HG02970 (cell line): ENCODE measurements around the gene HPS1.

Experiments used
- ATAC-seq: cut with Tn5 transposase; IDR thresholded peaks from one replicate; pipeline ENCODE4 v1.9.1; 2021; ENCODE audit warnings: mild to moderate bottlenecking, moderate library complexity, moderate number of reproducible peaks; ENCODE audit not compliant: unreplicated experiment, low FRiP score

HPS1 gene

DNA sequence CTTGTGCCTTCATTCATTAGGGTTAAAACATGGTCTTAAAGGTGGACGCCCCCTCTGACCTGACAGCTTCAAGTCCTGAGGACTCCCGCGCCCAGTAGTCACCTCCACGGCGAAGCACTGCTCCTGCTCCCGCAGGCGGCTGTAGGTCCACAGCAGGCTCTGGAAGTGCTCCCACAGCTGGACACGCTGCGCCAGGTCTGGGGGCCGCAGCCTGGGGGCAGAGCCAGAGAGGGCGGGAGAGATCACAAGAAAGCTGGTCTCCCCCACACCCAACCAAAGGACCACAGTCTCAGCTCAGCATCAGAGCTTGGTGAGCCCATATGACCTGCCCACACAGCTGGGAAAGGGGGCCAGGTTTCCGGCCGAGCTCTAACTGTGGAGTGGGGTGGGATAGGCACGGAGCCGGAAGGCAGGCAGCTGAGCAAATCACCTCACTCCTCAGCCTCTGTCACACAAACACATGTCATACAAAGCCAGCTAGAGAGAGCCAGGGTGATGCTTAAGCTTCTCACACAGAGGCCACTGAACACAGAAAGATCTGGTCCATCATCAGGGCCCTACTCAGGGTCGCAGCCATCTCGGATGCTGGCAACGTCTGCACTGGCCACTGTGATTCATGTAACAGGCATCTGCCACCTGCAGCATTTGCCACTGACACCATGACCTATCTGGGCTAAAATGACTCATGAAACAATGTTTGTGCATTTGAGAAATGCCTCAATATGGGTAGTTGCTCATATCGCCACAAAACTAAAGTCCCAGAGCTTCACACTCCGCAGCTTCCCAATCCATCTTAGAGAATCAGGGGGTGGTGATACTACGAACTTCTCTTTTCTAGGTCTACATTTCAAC lies 12.6 kb downstream of the HPS1 start:
- no peak for ATAC-seq

DNA sequence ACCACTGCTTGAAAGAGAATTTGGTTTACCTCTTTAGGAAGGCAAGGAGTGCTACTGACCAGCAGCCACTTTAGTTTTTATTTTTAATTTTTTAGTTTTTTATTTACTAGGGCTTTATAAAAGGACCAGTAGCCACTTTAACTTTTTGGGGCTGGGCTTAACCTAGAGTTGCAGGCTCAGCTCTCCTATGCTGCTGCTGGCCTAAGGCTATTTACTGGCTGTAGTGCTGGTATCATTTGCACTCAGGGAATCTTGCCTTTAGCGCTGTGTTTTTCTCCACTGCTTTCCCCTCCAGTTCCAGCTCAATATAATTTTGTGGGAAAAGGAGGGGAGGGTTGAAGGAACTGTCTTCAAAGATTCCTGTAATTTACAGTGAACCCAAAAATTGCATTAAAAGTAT lies 13.4 kb downstream of the HPS1 start:
- no peak for ATAC-seq

DNA sequence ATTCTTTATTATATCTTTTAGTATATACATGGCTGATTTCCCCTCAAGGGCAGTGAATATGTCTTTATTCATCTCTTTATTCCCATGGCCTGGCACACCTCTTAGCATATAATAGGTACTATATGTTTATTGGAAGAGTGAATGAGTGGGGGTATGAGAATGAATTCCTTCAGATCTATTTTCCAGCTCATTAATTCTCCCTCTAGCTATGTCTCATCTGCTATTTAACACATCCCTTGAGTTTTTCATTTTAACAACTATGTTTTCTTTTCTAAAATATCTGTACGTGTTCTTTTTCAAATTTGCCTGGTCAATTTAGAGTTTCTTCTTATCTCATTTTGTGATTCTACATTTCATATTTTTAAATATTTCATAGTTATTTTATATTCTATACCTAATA lies 14.4 kb downstream of the HPS1 start:
- no peak for ATAC-seq

DNA sequence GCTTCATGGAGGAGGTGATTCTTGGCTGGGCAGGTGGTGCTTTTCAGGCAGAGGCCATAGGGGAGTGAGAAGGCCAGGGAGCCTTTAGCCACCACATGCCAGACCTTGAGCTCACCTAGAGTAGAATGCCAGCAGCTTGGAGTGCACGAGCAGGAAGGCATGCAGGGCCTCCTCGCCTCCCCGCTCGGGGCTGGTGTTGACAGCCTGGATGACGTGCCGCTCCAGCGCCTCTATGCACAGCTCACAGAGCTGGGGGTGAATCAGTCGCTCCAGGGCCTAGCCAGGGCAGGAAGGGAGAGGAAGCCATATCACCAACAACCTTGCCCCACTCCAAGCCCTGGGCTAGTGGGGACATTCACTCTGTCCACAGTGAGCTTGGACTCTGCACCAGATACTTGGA lies 15.7 kb downstream of the HPS1 start:
- ATAC-seq, result no peak

DNA sequence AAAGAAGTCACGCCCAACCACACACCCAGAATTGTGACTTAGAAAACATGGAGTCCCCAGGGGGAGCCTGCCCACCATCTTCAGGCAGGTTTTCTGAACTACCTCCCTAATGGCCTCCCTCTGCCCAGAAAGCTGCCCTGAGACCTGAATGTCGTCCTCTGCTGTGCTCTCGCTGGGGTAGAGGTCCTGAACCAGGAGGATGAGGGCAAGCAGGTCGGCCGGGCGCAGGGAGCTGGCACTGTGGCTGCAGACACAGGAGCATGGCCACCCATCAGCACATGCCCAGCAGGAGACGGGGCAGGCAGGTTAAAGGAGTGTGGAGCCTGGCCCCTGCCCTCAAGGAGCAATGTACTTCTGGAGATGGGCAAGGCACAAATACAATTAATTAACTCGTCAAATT lies 16.3 kb downstream of the HPS1 start:
- ATAC-seq, result no peak

DNA sequence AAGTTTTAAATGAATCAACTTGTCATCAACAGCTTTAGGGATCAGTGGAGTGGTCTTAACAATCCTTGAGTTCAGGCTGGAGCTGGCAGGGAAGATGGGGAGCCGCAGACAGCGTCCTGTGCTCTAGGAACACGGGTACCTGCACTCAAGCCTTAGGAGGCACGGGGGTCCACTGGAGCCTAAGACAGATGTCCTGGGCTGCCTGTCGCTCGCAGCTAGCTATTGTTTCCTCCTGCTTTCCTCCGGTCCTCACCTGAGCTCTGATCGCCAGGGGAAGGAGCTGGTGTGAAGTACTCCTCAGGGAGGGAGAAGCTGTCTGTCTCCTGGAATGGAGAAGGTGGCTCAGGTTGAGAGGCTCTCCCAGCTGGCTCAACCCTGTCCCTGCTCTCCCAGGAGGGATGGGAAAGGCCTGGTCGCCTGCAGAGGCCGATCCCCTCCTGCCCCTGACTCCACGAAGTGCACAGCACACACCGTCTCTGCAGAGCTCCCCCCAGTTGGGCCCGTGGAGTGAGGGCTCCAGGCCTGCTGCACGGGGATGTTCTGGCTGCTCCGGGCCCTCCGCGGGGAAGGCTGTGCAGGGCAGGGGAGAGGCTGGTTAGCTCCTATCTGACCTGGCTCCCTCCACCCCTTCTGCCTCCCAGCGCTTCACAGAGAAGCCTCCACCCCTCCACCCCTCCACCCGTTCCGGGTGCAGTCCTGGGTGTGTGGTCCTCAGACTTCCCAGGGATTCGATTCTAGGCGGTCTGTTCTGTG lies 17.2 kb downstream of the HPS1 start:
- ATAC-seq, result no peak

DNA sequence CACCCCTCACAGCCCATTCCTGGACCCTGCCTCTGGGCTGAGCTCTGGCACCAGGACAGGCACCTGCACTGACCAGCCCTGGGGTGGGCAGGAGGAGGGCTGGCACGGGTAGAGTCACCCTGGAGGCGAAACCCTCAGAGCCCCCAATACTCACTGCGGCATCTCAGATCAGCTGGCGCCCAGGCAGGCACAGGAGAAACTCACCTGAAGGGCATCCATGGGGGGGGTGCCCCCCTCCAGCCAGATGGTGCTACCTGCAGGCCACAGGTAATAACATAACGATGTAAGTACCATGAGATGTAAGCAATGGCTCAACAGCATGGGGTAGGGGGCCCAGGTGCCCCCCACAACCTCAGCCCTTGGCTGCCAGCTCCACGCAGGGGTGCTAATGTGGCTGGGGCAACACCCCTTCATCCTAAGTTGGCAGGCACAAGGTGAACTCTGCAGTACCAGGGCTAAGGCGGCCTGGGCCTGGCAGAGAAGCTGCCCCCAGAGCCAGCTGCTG lies 19.7 kb downstream of the HPS1 start:
- no peak for ATAC-seq

DNA sequence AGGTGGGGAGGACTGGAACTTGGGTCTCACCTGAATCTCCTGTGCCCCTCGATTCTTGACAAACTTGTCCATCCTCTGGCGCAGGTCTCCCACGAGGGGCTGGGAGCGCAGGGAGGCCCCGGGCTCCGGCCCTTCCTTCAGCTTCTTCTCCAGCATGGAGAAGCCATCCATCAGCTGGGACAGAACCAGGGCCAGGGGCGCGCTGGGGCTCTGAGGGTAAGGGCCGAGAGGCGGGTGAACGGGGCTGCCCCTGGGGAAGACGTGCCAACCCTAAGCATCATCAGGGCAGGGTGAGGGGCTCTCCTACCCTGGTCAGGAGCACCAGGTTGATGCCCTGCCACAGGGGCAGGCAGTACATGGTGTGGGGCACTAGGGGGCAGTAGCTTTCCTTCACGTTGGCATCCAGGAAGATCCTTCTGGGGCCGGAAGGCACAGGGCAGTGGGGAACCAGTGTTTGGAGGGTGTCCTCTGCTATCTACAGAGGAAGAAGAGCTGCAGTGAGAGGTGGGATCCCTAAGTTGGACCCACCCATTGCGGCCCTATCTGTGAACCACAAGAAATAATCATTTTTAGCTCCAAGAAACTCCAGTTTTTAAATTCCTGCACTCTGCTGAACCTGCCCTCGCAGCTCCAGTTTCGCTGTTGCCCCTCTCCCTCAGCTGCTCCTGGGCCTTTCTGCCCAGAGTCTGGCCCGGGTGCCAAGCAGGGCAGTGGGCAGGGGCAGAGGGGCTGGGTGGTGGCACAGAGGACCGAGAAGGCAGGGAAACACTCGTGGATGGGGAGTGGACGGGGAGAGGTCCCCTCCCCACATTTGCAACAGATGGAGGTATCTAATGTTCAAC lies 21.0 kb downstream of the HPS1 start:
- no peak for ATAC-seq

DNA sequence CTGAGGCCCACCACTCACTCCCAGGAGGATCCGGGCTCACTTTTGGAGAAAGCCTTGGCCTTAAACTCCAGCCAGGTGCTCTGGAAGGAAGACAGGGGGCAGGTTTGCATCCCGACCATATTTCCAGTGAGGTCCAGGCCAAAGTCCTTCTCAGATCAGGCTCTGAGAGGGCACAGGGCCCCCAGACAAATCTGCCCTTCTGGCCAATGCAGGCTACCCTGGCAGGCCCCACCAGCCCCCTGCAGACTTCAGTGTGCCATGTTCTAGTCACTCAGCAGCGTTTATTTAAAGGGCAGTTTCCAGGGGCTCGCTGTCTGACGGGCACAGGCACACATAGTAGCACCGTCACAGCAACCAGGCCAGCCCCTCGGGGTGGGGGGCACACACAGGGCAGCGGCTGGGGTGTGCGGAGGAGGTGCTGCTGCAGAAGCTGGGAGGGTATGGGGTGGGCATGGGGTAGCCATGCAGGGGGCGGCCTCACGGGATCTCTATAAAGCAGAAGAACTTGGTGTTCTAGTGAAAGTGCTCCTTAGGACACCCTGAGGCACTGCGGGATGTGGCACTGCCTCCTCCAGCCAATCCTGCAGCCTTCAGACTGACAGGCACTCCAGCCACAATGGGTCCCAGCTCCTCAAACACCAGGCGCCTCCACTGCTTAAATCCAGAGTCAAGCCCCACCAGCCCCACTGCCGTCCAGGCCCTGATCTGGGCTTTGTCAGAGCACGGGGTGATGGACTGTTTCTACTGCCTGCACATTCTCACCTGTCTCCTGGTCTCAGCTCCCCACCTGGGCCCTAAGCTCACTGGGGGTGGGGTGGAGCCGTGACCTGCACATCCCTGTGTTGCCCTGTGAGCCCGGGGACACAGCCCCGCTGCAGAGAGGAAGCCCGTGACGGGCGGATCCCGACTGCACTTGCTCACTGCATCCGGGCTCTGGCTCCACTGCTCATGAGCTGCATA lies 22.2 kb downstream of the HPS1 start:
- ATAC-seq, result no peak

DNA sequence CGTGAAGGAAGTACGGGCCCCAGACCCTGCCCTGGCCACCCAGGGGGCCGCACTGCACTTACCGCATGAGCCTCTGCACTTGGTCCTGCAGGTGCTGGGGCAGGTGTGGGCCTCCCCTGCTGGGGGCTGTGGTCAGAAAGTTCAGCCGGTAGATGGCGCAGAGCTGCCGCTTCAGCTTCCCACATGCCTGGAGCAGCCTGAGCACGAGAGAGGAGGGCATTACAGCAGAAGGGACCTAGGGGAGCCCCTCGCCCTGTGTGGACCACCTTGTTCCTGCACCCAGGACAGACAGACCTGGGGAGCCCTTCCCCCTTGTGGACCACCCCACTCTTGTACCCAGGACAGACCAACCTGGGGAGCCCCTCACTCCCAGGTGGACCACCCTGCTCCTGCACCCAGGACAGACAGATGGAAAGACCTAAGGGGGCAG lies 23.0 kb downstream of the HPS1 start:
- no peak for ATAC-seq

DNA sequence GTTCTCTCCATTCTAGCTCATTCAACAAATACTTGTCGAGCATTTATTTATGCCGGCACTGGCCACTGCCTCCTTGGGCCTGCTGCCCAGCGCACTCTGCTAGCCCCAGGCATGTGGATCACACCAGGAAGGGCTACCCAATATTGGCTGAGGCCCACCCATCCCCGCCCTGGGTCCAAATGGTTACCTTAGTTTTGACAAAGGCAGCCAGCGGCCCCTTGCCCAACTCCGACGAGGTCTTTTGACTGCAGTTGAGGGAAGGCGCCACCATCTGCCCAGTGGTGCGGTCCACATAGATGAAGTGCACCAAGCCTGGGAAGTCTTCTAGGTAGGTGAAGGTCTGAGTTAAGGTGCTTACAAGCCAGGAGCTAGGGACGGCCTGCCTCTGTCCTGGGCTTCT lies 24.6 kb downstream of the HPS1 start:
- no peak for ATAC-seq

DNA sequence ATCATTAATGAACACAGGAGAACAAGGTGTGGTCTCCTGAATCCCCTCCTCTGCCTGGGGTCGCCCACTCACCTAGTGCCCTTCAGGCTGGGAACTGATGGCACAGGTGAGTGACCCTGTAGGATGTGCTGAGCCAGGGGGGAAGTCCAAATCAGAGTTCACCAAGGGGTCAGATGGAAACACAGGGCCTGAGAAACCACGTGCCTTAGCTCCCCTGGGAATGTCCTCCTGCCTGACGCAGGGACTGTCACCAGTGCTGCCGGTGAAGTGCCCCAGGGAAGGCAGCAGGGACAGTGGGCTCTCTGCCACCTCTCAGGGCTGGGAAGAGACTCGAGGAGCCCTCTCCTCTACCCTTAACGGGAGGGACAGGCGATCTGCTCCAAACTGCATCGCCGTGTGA lies 25.9 kb downstream of the HPS1 start:
- ATAC-seq, result no peak

DNA sequence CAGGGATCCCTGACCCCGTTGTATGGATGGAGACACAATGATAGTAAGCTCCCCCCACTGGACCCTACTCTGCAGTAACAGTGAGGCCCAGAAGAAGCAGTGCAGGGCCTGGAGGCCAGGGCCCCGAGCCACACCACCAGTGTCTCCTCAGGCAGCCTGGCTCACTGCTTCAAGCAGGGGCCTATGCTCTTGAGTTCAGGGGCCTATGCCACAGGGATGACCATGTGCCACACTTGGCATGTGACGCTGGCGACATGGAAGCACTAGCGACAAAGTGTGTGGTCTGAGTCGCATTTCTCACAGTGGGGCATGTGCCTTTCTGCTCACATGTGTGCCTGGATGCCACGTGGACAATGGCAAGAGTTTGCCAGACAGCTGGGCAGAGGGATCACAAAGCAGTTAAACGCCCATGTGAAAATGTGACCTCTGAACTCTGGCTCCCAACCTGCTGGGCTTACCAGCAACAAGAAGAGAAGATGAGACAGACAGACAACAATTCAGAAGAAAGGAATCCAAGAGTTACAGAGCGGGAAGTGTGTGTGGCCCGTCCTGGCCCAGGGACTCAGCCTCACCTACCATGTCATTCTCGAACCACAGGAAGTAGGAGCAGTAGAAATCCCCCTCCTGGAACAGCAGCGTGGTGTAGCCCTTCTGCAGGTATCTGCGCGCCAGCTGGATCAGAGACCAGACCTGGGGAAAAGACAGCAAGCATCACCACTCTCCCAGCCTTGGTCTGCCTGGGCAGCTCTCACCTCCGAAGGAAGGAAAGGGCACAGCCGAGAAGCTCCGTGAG lies 27.1 kb downstream of the HPS1 start:
- no peak for ATAC-seq

DNA sequence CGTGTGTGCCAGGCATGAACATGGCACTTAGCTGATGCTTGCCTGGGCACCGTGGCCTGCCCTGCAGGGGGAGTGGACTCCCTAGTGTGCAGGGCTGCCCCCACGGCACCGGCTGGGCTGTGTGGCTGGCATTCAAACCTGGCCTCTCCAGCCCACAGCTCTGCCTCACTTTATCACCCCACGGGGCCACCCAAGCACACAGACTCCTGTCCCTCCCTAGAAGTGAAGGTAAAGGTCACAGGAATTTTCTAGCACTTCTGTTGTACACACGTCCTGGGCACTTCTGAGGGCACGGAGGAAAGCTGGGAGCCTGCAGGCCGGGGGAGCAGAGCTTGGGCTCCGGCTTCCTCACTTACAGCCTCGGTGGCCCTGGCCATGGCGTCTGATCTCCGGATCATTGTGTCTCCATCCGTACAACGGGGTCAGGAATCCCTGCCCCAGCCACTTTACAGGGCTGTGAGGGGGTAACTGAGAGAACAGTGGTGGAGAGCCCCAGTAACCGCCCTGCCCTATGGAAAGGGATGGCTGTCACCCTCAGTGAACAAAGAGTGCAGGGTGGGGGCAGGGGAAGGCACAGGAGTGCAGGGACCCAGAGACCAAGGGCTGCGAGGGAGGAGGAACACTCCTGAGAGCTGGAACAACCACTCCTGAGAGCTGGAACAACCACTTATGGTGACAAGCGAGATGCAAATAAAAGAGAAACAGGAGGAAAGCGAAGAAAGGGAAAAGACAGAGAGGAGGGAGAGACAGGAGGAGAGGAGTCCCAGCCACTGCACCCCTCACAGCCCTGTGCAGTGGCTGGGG lies 27.9 kb downstream of the HPS1 start:
- ATAC-seq, result no peak

DNA sequence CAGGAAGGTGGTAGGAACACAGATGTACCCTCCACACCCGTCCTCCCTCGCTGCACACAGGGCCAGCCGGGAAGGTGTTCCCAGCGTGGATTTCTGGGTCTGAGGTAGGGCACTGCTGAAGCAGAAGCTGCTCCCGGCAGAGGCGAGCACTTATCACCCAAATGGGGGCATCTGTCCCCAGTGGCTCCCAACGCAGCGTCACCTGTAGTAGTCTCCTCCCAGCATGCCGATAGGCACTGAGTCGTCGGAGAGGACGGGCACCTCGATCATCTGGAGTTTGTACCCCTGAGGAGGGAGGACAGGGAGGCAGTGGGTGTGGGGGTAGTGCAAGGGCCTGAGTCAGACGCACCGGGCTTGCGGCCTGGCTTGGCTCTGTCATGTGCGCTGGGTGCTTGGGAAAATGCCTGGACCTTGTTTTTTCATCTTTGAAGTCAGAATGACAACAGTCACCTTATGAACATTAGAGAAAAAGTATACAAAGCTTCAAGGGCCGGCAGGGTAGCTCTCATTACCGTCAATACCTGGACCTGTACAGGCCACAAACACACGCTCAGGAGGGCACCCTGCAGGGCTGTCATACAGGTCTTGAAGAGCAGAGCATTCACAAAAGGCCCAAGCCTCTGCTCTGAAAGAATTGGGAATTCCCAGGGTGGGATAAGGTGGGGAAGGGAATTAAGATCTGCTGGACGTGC lies 28.6 kb downstream of the HPS1 start:
- no peak for ATAC-seq

DNA sequence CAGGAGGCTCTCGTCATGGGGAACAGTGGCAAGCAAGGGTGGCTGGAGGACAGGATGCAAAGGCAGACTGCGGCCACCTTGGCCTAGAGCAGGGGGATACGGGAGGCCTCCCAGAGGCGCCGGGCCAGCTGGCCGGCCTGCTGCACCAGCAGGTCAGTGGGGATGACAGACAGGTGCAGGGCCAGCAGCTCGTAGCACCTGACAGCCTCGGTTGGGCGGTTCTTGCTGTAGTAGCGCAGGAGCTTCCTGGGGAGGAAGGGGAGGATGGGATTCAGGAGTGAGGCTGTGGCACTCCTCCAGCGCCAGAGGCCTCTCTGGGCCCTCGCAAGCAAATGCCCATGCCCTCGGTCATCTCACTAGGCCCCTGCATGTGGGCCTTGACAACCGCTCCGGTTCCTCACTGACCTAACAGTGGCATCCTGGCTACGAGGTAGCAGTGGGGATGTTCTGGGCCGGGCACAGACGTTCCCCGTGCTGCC lies 29.2 kb downstream of the HPS1 start:
- no peak for ATAC-seq

DNA sequence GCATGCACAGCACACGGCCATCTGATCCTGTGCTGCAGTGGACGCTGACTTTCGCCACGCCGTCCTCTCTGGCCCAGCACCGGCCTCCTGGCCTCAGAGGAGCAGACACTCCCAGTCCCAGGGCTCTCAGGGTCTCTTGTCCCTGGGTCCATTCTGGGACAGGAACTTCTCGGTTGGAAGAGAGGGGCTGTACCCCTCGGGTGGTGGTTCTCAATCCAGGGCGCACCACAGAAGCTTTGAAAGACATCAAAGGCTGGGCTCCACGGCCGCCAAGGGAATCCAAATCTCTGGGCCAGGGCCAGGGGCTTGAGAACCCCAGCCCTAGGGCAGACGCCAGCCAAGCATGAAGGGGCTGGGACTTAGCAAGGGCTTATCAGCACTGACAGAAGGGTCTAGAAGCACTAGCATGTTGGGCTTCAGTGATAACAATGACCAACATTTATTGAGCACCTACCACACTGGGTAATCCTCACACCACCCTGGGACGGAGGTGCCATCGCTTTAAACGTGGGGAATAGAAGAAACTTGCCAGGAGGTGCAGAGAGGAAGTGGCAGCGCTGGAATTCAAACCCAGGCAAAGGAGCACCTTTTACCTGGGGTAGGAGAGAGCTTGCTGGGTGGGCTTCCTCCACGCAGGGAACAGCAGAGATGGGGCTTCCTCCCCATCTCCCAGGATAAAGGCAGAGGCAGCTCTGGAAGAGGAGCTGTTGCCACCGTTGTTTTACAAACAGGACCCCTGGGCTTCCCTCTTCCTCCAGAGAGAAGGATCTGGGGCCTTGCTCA lies 29.9 kb downstream of the HPS1 start:
- ATAC-seq, result no peak
